ENCODE data around the gene HARS2.
"Not testable (repeated sequence)": the region's sequence is repeated elsewhere in the genome, so short reads cannot be mapped to it uniquely, and the experiment has no call there.

HARS2 gene

DNA sequence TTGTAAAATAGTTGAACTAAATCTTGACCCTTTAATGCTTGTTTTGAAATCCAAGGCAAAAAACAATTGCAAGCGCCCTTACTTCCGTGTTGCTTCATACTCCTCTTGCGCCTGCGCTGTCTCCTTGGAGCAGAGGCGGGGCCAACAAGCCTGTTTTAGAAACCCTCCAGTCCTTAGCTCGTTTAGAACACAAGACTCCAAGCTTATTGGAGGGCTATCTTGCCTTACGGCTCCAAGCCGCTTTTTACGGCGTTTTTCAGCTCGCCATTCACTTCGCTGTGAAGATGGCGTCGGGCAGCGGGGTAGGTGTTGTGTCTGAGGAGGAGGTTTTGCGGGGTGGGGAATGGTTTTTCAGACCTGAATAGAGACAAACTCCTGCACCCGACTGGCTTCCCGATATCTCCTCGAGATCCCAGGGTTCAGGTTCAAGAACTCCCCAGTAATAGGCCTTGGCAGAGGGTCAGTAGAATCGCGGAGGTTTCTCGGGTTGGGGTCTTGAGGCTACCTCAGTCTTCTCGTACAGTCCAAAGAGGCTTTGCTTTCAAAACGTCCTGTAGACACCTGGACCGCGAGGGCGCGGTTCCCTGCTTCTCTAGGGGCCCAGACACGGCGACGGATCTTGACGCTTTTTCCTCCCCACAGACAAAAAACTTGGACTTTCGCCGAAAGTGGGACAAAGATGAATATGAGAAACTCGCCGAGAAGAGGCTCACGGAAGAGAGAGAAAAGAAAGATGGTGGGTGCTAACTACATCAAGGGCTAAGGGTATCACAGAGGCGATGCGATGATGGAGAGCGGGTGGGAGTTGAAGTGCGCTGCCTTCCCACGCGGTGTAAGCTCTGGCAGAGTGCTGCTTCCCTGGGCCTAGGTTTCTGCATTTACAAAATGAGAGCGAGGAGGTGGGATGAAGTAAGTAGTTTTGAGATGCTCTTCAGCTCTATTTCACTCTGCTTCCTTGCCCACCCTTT lies 9.2 kb downstream of the HARS2 start, which contains the start of gene ZMAT2:
Gene ZMAT2, plus strand, starts transcription at position 271 of the 968 bp plus-strand sequence. Its CDS starts 14 bp downstream, at position 285.
- DNase-seq = peak; percentile 98

DNA sequence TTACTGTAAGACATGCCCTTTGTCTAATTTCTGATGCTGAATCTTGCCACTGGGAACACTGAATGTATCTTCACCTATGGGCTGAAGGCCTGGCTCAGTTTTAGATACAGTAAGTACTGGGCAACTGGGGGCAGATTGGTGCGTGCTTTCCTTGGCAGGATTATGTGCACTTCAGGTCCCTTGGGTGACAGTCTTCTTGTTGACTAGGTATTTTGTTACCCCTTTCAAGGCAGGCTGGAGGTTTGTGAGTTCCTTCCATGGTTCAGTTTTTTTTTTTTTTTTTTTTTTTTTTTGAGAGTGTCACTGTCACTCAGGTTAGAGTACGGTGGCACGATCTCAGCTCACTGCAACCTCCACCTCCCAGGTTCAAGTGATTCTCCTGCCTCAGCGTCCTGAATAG lies 16.6 kb downstream of the HARS2 start:
- DNase-seq = no peak

DNA sequence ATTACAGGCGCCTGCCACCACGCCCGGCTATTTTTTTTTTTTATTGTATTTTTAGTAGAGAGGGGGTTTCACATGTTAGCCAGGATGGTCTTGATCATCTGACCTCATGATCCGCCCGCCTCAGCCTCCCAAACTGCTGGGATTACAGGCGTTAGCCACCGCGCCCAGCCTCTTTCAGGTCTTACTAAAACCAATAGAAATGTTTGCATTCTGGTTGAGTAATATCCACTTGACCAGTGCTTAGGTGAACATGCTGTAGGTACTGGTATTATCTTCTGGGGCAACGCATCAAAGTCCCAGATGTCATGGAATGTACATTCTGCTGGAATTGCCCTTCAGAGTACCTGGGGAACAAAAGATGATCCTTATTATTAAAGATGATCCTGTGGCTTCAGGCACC lies 17.5 kb downstream of the HARS2 start:
- not testable (repeated sequence) for DNase-seq

DNA sequence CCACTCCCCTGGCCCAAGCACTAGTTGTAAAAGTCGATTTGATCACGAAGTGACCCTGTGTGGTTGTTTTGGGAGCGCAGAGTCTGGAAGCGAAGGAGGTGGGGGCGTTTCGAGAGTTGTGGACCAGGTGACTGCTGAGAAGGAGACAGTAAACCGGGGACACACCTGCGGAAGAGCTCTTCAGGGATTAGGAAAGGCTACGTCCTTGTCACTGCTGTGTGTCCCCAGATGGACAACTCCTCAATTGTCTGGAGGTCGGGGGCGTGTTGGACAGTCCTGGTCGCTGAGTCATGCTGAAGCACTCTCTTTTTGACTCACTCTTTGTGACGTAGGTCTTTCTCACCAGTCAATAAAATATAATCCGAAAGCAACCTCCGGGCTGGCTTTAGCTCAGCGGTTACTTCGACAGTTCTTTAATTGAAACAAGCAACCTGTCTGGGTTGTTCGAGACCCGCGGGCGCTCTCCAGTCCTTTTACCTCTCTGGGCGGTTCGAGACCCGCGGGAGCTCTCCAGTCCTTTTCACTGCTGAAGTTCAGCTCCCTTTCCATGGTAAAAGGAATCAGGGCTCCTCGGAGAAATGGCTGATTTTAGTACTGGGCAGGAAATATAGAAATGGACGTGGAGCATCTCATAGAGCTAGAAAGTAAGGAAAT lies 19.8 kb downstream of the HARS2 start:
- DNase-seq = peak; percentile 98

DNA sequence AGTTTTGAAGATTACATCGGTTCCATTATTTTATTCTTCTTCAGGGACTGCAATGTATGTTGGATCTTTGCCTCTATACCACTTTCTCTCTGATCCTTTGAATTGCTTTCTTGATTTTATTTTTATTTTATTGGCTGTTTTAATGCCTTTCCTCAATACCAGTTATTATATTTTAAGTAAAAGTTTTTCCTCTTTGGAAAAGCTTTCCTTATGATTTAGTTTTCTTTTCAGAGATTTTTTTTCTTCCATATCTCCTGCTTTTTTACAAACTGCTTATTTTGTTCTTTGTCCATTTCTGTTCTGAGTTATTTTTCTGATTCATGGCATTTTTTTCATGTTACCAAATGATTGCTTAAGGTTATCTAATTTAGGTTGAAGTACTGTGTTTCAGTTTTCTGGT lies 20.5 kb downstream of the HARS2 start:
- no peak for DNase-seq

DNA sequence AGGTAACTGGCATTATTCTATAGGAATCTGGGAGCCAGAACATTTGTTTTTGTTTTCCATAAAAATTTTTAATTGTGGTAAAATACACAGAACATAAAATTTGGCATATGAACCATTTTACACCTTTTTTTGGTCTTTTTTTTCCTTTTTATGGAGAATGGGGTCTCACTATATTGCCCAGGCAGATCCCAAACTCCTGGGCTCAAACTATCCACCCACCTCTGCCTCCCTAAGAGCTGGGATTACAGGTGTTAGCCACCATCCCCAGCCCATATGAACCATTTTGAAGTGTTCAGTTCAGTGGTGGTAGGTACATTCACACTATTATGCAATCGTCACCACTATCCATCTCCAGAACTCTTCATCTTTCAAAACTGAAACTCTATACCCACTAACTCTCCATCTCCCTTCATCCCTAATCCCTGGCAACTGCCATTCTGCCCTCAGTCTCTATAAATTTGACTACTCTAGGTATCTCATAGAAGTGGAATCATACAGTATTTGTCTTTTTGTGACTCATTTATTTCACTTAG lies 22.4 kb downstream of the HARS2 start:
- no peak for DNase-seq

GRCh38 chr5:140716238-140716637 lies 25.0 kb downstream of the HARS2 start:
- not testable (repeated sequence) for DNase-seq

DNA sequence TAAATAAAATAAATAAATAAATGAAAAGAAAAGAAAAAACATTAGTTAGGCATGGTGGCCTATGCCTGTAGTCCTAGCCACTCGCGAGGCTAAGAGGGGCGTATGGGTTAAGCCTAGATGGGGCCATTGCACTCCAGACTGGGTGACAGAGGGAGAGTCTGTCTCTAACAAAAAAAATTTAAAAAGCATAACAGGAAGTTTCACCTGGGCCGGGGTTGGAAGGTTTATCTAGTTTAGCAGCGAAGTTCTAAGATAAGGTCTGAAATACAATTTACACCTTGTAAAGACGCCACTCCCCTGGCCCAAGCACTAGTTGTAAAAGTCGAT lies 27.0 kb downstream of the HARS2 start:
- DNase-seq = no peak

DNA sequence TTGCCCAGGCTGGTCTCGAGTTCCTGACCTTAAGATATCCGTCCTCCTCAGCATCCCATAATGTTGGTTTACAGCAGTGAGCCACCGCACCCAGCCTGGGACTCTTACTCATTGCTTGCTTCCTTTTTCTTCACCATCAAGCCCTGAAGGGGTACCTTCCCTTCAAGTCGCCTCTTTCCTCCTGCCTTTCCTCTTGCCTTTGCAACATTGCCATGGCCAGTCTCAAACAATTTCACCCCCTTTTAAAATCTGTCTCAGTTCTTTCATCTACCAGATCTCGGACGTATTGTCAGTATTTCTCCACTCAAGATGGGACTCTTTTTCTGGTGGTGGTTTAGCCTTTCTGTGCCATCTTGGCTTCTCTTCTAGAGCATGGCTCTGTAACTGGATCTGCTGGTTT lies 29.5 kb downstream of the HARS2 start:
- DNase-seq = not testable (repeated sequence)

GRCh38 chr5:140721395-140721794 lies 30.1 kb downstream of the HARS2 start:
- not testable (repeated sequence) for DNase-seq

- DNase-seq = peak; percentile 84
These were observed 34.7 kb downstream of the HARS2 start for GRCh38 chr5:140725799-140726471.

DNA sequence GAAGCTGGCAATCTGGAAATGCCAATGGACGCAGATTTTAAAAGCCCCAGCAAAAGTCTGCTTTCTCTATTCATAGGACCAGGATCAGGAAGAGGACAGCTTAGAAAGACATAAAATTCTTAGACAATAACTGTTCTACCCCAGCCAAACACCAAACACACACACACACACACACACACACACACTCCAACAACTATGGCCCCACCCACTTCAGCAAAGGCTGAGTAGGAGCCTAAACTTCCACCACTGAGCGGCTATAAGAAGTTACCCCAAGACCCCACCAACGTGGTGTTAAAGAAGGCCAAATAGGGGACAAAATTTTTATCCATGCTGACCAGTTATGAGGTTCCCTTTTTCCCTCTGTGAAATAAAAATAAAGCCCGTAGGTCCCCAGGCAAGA lies 41.8 kb downstream of the HARS2 start:
- no peak for DNase-seq

DNA sequence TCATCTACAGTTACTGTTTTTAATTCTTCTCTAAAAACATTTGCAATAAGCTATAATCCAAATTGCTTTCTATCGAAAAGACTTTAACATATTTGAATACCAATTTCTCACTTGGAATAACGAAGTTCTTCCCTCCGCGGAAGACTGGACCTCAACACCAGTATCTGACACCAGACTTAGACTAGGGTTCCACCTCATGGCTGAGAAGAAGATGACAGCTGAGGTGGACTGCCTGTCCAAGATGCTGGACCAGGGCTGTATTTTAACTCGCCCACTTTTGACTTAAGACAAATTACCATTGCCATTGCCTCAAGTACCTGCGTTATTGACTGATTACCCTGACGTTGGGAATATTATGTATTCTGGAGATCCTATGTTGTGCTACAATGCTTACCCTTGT lies 43.1 kb downstream of the HARS2 start:
- no peak for DNase-seq

- no peak for DNase-seq
These were observed 46.2 kb downstream of the HARS2 start for GRCh38 chr5:140737486-140737885.

GRCh38 chr5:140741967-140742366 lies 50.7 kb downstream of the HARS2 start:
- DNase-seq = no peak

Measured in suppressor macrophage treated with lipopolysaccharide for 4 hours (primary cell).